Keratinocyte (primary cell): ENCODE measurements around the gene COL8A1.

Source experiments
- CTCF ChIP-seq, 3 experiments: IDR thresholded peaks in 1 of 3; conservative IDR thresholded peaks in 1 of 3; optimal IDR thresholded peaks in 1 of 3; 2 replicates in 2 of 3; 3 replicates in 1 of 3; pipeline versions ENCODE3 to v1.5.1; 2011; ENCODE audit warnings: low read length in 3 of 3, mild to moderate bottlenecking in 3 of 3, moderate library complexity in 2 of 3, control low read depth in 1 of 3, inconsistent platforms in 1 of 3; ENCODE audit not compliant: insufficient read depth in 2 of 3; ENCODE audit errors: extremely low read depth in 1 of 3
- EZH2 ChIP-seq: IDR thresholded peaks from one replicate; pipeline ENCODE4 v1.6.1; 2012; ENCODE audit warnings: inconsistent platforms, mild to moderate bottlenecking, low read length, moderate library complexity

DNA sequence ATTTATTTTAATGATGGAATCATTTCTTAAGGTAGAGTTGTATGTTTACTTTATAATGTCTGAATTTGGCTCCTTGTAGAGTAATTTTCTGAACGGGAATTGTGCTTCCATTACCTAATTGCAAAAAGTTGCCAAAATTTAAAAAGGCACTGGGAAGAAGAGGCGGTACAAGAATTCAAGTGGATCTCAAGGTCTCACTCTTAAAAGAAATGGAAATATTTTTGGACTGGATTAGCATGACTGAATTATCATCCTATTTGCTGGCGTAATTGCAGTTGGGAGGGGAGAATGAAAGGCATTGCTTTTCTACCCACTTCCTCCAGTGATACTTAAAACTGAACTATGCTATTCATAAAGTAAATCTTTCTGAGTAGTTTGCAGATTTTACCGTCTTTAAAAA lies 46.2 kb downstream of the COL8A1 start:
- TF ChIP-seq CTCF (optimal IDR thresholded peaks at IDR 0.05 in 1 of 3, IDR thresholded peaks at IDR 0.05 in 1 of 3, conservative IDR thresholded peaks at IDR 0.05 in 1 of 3; ENCODE audit: extremely low read depth in 1 of 3, insufficient read depth in 2 of 3, low read length in 3 of 3) (no peak), EZH2 (no peak)
